Measurements from ENCODE around the gene SERPINB7. TPM values are rescaled to one million over a fixed set of nuclear protein-coding genes. Genes with fewer than 3 reads are reported as not detected.

The SERPINB7 gene
- total RNA-seq, 1 experiment from 2014 or later: 74.5 TPM

DNA sequence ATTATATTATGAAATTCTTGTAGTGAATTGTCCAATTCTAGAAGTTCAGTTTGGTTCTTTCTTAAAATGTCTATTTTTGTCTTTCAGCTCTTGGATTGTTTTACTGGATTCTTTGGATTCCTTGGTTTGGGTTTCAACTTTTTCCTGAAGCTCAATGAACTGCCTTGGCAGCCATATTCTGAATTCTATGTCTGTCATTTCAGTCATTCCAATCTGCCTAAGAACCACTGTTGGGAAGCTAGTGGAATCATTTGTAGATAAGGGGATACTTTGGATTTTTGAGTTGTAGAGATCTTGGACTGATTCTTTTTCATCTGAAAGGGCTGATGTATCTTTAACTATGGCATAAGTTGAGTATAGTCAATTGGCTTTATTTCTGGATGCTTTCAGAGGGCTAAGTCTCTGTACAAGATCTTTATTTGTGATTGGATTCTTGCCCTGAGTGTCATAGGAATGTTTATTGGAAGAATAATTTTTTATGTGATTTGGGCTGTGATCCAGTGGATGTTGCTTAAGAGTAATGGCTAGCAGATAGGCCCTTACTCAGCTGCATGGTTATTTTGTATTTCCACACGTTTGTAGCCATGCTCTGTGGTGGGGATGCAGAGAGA, 42.3 kb downstream of the SERPINB7 start:
- no peaks in the 10 kb centered on the region for H4K20me1 ChIP-seq (ENCODE audit: low read length)
- H3K9me3 ChIP-seq (ENCODE audit: low read length): no peaks in the 10 kb centered on the region
- ChIA-PET CTCF (no interaction called here), POLR2A (ENCODE audit: unreplicated experiment) (no interaction called here)
- peak overlapping the region; percentile 79 for H3K27ac ChIP-seq (ENCODE audit: low read length)
- TF ChIP-seq, protein P1, sequence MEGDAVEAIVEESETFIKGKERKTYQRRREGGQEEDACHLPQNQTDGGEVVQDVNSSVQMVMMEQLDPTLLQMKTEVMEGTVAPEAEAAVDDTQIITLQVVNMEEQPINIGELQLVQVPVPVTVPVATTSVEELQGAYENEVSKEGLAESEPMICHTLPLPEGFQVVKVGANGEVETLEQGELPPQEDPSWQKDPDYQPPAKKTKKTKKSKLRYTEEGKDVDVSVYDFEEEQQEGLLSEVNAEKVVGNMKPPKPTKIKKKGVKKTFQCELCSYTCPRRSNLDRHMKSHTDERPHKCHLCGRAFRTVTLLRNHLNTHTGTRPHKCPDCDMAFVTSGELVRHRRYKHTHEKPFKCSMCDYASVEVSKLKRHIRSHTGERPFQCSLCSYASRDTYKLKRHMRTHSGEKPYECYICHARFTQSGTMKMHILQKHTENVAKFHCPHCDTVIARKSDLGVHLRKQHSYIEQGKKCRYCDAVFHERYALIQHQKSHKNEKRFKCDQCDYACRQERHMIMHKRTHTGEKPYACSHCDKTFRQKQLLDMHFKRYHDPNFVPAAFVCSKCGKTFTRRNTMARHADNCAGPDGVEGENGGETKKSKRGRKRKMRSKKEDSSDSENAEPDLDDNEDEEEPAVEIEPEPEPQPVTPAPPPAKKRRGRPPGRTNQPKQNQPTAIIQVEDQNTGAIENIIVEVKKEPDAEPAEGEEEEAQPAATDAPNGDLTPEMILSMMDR (conservative IDR thresholded peaks at IDR 0.05; ENCODE audit: low read depth, low read length): no peak
- TF ChIP-seq EZH2phosphoT487 (IDR thresholded peaks at IDR 0.05; ENCODE audit: borderline replicate concordance, low read length): no peak
- TF ChIP-seq EZH2 (IDR thresholded peaks at IDR 0.05; ENCODE audit: low read length, unreplicated experiment): no peak
- no peaks in the 10 kb centered on the region for H3K27me3 ChIP-seq (ENCODE audit: low read length)
- ATAC-seq (peak; percentile 29), DNase-seq (peak; percentile 54)
- peak overlapping the region; percentile 38; the same call in 1 of the 2 replicates for H2AFZ ChIP-seq (ENCODE audit: low read length)
- H3K36me3 ChIP-seq (ENCODE audit: low read depth, low read length): no peaks in the 10 kb centered on the region
- no peaks in the 10 kb centered on the region for H3K79me2 ChIP-seq (ENCODE audit: low read length)
- peaks cover 5% of the 10 kb centered on the region for H3F3A ChIP-seq (ENCODE audit: low read length, unreplicated experiment)
- no peak overlapping the region; the same call in 1 of the 2 replicates for H3K9ac ChIP-seq (ENCODE audit: low read length)
- no peak overlapping the region for H3K4me2 ChIP-seq (ENCODE audit: low read length)
- BruUV-seq (replicated peaks): no TSS peak
- no peak overlapping the region for H3K4me3 ChIP-seq (ENCODE audit: low read length)
- no peaks in the 10 kb centered on the region for H3K9me2 ChIP-seq (replicated peaks; ENCODE audit: low read length)
- intact Hi-C loops (cut with micrococcal nuclease): no loop called here
- H3K4me1 ChIP-seq (ENCODE audit: insufficient read depth, low read length): peaks cover 41% of the 10 kb centered on the region

DNA sequence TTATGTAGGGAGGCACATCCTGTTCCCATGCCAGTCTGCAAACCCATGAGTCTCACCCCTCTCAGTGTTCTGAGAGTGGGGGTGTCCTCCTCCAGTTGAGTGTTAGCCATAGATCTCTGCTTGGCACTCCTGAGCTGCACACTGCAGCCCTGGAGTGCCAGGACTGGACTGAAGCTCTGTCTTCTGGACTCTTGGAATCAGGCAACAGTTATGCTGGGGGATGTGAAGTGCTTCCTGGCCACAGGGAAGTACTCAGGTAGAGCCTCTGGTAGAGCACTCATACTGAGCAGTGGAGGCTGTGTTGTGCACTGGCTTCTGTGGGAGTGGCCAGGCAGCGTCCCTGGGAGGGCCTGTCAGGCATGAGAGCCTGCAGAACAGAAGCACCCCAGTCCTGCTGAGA, 43.0 kb downstream of the SERPINB7 start:
- no TSS peak for BruUV-seq (replicated peaks)
- Histone ChIP-seq H3K4me2 (ENCODE audit: low read length) (no peak overlapping the region), H3K4me3 (ENCODE audit: low read length) (no peak overlapping the region), H3K79me2 (ENCODE audit: low read length) (no peaks in the 10 kb centered on the region), H3K4me1 (ENCODE audit: insufficient read depth, low read length) (peaks cover 45% of the 10 kb centered on the region), H2AFZ (ENCODE audit: low read length) (peak overlapping the region; percentile 38; the same call in 1 of the 2 replicates), H3K27ac (ENCODE audit: low read length) (peak overlapping the region; percentile 79), H3K9me2 (replicated peaks; ENCODE audit: low read length) (no peaks in the 10 kb centered on the region), H3K9me3 (ENCODE audit: low read length) (no peaks in the 10 kb centered on the region), H3K9ac (ENCODE audit: low read length) (peak overlapping the region; percentile 34; the same call in 1 of the 2 replicates), H3K36me3 (ENCODE audit: low read depth, low read length) (no peaks in the 10 kb centered on the region), H3K27me3 (ENCODE audit: low read length) (no peaks in the 10 kb centered on the region), H4K20me1 (ENCODE audit: low read length) (no peaks in the 10 kb centered on the region), H3F3A (ENCODE audit: low read length, unreplicated experiment) (peaks cover 5% of the 10 kb centered on the region)
- intact Hi-C loops (cut with micrococcal nuclease): no loop called here
- ChIA-PET POLR2A (ENCODE audit: unreplicated experiment) (no interaction called here), CTCF (no interaction called here)
- peak; percentile 20 for DNase-seq
- ATAC-seq: peak; percentile 37; the same call in 1 of the 2 replicates
- TF ChIP-seq EZH2 (IDR thresholded peaks at IDR 0.05; ENCODE audit: low read length, unreplicated experiment) (no peak), EZH2phosphoT487 (IDR thresholded peaks at IDR 0.05; ENCODE audit: borderline replicate concordance, low read length) (no peak)
- TF ChIP-seq, protein P1 (conservative IDR thresholded peaks at IDR 0.05; ENCODE audit: low read depth, low read length): no peak

DNA sequence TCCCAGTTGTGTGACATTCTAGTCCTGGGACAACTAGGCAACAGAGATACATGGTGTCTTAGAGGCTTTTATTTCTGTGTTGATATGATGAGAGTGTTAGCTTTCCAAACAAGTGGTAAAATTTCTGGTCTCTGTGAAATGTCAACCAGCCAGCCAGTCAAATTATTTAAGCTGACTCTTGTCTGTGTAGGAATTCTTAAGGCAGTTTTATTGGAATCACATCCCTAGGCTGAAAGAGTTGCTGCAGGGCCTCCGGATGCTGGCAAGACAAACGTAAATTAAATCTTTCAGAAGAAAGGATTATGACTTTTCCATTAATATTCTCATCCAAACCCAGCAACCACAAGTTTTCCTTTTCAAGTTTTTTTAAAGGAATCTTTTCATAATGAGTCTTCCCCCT, 44.6 kb downstream of the SERPINB7 start:
- H3K9ac ChIP-seq (ENCODE audit: low read length): peak overlapping the region; percentile 34; the same call in 1 of the 2 replicates
- ChIA-PET POLR2A (ENCODE audit: unreplicated experiment) (interaction anchor here (0.5 kb wide), 1 partner anchor 342 kb away, joined by 3 read pairs; no protein-coding TSS in a partner anchor), CTCF (interaction anchor here (0.6 kb wide), 1 partner anchor 56 kb away, joined by 4 read pairs; no protein-coding TSS in a partner anchor)
- BruUV-seq (replicated peaks): no TSS peak
- H3K27me3 ChIP-seq (ENCODE audit: low read length): no peaks in the 10 kb centered on the region
- H2AFZ ChIP-seq (ENCODE audit: low read length): no peak overlapping the region
- no peaks in the 10 kb centered on the region for H3K36me3 ChIP-seq (ENCODE audit: low read depth, low read length)
- H4K20me1 ChIP-seq (ENCODE audit: low read length): no peaks in the 10 kb centered on the region
- no peak overlapping the region for H3K4me3 ChIP-seq (ENCODE audit: low read length)
- H3K4me2 ChIP-seq (ENCODE audit: low read length): 0 out of 2 replicates have a peak overlapping the region, but pooled peaks have one; percentile 8
- ATAC-seq (peak; percentile 57), DNase-seq (peak; percentile 41)
- no peaks in the 10 kb centered on the region for H3K9me3 ChIP-seq (ENCODE audit: low read length)
- peak overlapping the region; percentile 79 for H3K27ac ChIP-seq (ENCODE audit: low read length)
- peaks cover 56% of the 10 kb centered on the region for H3K4me1 ChIP-seq (ENCODE audit: insufficient read depth, low read length)
- intact Hi-C loops (cut with micrococcal nuclease): no loop called here
- H3K9me2 ChIP-seq (replicated peaks; ENCODE audit: low read length): no peaks in the 10 kb centered on the region
- peaks cover 9% of the 10 kb centered on the region for H3F3A ChIP-seq (ENCODE audit: low read length, unreplicated experiment)
- H3K79me2 ChIP-seq (ENCODE audit: low read length): no peaks in the 10 kb centered on the region
- TF ChIP-seq, protein P1 (conservative IDR thresholded peaks at IDR 0.05; ENCODE audit: low read depth, low read length): no peak
- TF ChIP-seq EZH2 (IDR thresholded peaks at IDR 0.05; ENCODE audit: low read length, unreplicated experiment): no peak
- no peak for TF ChIP-seq EZH2phosphoT487 (IDR thresholded peaks at IDR 0.05; ENCODE audit: borderline replicate concordance, low read length)
